Left ventricle myocardium inferior (tissue), 1 donor: ENCODE data around the gene PLXNA2. TPM values are rescaled to one million over a fixed set of nuclear protein-coding genes. Genes with fewer than 3 reads are reported as not detected.
A peak's percentile ranks its signal among the peaks of the same experiment; 100 is the strongest.

Experiments
- DNase-seq: peaks from one replicate; pipeline ENCODE4 v3.0.0-alpha.2; 2020
- H3K27ac ChIP-seq: fragments of 200-600 bp; replicated peaks from 2 replicates; pipeline ENCODE4 v1.8.0; 2021
- H3K27me3 ChIP-seq: fragments of 200-600 bp; 2 replicates; pipeline ENCODE4 v1.8.0; 2021; ENCODE audit warnings: low read depth
- H3K36me3 ChIP-seq: fragments of 200-600 bp; 2 replicates; pipeline ENCODE4 v1.8.0; 2021
- H3K4me1 ChIP-seq: fragments of 200-600 bp; 2 replicates; pipeline ENCODE4 v1.8.0; 2021
- H3K4me3 ChIP-seq: fragments of 200-600 bp; 2 replicates; pipeline ENCODE4 v1.8.0; 2021; ENCODE audit warnings: mild to moderate bottlenecking, moderate library complexity
- H3K9me3 ChIP-seq: fragments of 200-600 bp; replicated peaks from 2 replicates; pipeline ENCODE4 v1.8.0; 2021
- intact Hi-C: fragments of 100-400 bp; cut with micrococcal nuclease; formaldehyde crosslinking; loops from one replicate; pipeline ENCODE4 v1.11.0; 2022
- total RNA-seq: library from RNA; stranded (reverse); fragmentation: NEBNext Ultra II Directional; extraction: Animal tissue kit (Norgen Biotek cat#: 25700); gene quantifications from one replicate; pipeline ENCODE4 v1.2.1, GENCODE V29; 2021
- TF ChIP-seq, protein P1 (sequence below): fragments of 200-600 bp; IDR thresholded peaks from 2 replicates; pipeline ENCODE4 v1.8.0; 2021; ENCODE audit warnings: antibody characterized with exemption, mild to moderate bottlenecking, borderline replicate concordance
- donor health status: DM: no; HTN: yes; CAD: no; lungs with severe emphysema.

PLXNA2 gene
- total RNA-seq, 1 donor from 2014 or later: 29.1 TPM

GRCh38 chr1:207985996-207986395 is 258.2 kb downstream of the PLXNA2 start:
- Histone ChIP-seq H3K27me3 (no peaks in the 10 kb centered on the region), H3K4me1 (no peaks in the 10 kb centered on the region), H3K27ac (no peak overlapping the region), H3K4me3 (no peak overlapping the region), H3K9me3 (no peaks in the 10 kb centered on the region), H3K36me3 (no peaks in the 10 kb centered on the region)
- intact Hi-C loops: no loop called here
- DNase-seq: no peak
- TF ChIP-seq, protein P1, sequence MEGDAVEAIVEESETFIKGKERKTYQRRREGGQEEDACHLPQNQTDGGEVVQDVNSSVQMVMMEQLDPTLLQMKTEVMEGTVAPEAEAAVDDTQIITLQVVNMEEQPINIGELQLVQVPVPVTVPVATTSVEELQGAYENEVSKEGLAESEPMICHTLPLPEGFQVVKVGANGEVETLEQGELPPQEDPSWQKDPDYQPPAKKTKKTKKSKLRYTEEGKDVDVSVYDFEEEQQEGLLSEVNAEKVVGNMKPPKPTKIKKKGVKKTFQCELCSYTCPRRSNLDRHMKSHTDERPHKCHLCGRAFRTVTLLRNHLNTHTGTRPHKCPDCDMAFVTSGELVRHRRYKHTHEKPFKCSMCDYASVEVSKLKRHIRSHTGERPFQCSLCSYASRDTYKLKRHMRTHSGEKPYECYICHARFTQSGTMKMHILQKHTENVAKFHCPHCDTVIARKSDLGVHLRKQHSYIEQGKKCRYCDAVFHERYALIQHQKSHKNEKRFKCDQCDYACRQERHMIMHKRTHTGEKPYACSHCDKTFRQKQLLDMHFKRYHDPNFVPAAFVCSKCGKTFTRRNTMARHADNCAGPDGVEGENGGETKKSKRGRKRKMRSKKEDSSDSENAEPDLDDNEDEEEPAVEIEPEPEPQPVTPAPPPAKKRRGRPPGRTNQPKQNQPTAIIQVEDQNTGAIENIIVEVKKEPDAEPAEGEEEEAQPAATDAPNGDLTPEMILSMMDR: no peak

DNA sequence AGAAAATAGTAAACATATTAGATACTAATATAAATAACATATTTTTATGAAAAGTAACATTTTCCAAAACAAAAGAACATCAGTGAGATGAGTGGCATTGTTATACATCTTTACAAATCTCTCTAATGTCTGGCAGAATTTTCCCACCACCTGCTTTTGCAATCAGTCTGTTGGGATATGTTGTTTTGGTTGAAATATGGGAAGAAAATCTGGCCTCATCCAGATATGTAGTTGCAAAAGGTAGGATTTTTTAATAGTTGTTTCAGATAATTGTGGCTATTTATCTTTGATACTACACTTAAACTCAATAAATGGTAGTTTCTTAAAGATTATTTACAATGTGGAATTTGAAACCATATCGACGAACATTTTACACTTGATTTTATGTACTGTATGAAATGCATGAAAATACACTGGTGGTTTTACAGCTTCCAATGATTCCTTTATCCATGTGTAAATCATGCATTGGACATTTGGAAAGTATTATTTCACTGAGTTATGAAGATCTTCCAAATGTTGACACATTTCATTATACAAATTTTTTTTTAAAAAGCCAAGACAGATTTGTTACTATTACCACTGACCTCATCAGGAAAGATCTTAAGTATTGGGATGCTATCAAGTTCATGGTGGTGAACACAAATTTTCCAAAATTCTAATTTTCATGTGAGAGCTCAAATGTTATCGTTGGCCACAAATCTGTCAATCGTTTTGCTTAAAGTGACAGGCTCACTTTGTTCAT is 259.2 kb downstream of the PLXNA2 start:
- H3K4me1 ChIP-seq: no peaks in the 10 kb centered on the region
- H3K4me3 ChIP-seq: no peak overlapping the region
- DNase-seq: no peak
- H3K36me3 ChIP-seq: no peaks in the 10 kb centered on the region
- intact Hi-C loops: no loop called here
- no peaks in the 10 kb centered on the region for H3K27me3 ChIP-seq
- TF ChIP-seq, protein P1: no peak
- no peak overlapping the region for H3K27ac ChIP-seq
- H3K9me3 ChIP-seq: no peaks in the 10 kb centered on the region

GRCh38 chr1:207983044-207983635 is 261.0 kb downstream of the PLXNA2 start:
- H3K9me3 ChIP-seq: no peaks in the 10 kb centered on the region
- intact Hi-C loops: no loop called here
- TF ChIP-seq, protein P1: no peak
- no peaks in the 10 kb centered on the region for H3K27me3 ChIP-seq
- no peak overlapping the region for H3K27ac ChIP-seq
- no peaks in the 10 kb centered on the region for H3K36me3 ChIP-seq
- no peaks in the 10 kb centered on the region for H3K4me1 ChIP-seq
- H3K4me3 ChIP-seq: no peak overlapping the region
- DNase-seq: no peak

GRCh38 chr1:207981976-207982375 is 262.2 kb downstream of the PLXNA2 start:
- TF ChIP-seq, protein P1: peak; percentile 48
- no peaks in the 10 kb centered on the region for H3K27me3 ChIP-seq
- H3K36me3 ChIP-seq: no peaks in the 10 kb centered on the region
- H3K4me3 ChIP-seq: no peak overlapping the region
- H3K9me3 ChIP-seq: no peaks in the 10 kb centered on the region
- intact Hi-C loops: no loop called here
- no peak for DNase-seq
- H3K4me1 ChIP-seq: no peaks in the 10 kb centered on the region
- H3K27ac ChIP-seq: no peak overlapping the region

- Histone ChIP-seq H3K27ac (no peak overlapping the region), H3K4me3 (no peak overlapping the region), H3K4me1 (no peaks in the 10 kb centered on the region), H3K9me3 (no peaks in the 10 kb centered on the region), H3K27me3 (no peaks in the 10 kb centered on the region), H3K36me3 (no peaks in the 10 kb centered on the region)
- TF ChIP-seq, protein P1: no peak
- intact Hi-C loops: no loop called here
- DNase-seq: no peak
Measured at GRCh38 chr1:207978441-207978840, 265.7 kb downstream of the PLXNA2 start.
